PC-3 (cell line): Measurements from ENCODE around the gene DHRS4.
"Not testable (repeated sequence)": the region's sequence is repeated elsewhere in the genome, so short reads cannot be mapped to it uniquely, and the experiment has no call there.

Experiments
- CTCF ChIP-seq: fragments of 300-600 bp; sonication (generic); conservative IDR thresholded peaks from 2 replicates; pipeline ENCODE4 v1.5.1; 2017; ENCODE audit warnings: antibody characterized with exemption, low read depth, mild to moderate bottlenecking, low read length
- EZH2phosphoT487 ChIP-seq: fragments of 300-600 bp; sonication (generic); IDR thresholded peaks from 2 replicates; pipeline ENCODE4 v1.6.1; 2018; ENCODE audit warnings: mild to moderate bottlenecking, antibody characterized with exemption, low read length, borderline replicate concordance

DNA sequence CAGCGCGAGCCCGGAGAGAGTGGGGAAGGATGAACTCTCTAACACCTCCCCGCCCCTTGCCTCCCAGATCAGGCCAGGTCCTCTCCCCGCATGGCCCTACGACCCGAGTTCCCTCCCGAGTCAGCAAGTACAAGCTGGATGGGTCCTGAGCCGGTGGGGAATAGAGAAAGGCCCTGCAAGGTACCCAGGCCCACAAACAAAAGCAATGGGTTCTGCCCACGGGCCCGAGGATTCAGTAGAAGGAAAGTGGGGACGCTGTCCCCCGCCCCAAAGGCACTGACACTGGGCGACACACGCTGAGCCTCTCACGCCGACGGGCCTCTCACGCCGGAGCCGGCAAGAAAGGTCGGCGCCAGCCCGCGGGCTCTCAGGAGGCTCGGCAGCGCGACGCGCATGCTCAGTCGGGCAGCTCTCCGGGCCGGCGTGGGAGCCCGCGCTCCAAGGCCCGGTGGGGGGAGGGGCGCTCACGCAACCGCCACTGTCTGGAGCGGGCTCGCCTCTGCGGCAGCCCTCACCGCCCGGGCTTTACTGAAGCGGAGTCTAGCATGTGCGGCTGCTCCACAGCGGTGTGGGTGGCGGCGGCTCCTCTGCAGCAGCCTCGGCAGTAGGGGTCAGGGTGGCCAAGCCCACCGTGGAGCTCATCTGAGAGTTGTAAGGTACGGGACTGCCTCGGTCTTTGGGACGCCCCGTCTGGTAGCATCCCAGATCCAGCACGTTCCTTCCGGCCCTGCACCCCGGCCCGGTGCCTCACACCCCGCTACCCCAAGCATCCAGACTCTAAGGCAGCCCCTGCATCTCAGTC is 16.1 kb downstream of the DHRS4 start:
- not testable (repeated sequence) for TF ChIP-seq EZH2phosphoT487, CTCF
